Naive thymus-derived CD4-positive, alpha-beta T cell (primary cell): Measurements from ENCODE around the gene HRNR. TPM values are rescaled to one million over a fixed set of nuclear protein-coding genes. Genes with fewer than 3 reads are reported as not detected.

Experiments used
- ATAC-seq: fragments of 150-1000 bp; cut with Tn5 transposase; 2 replicates; pipeline ENCODE4 v1.10.0; 2021; ENCODE audit warnings: mild to moderate bottlenecking, moderate library complexity
- CTCF ChIA-PET: fragments of 350-600 bp; sonication (Branson Sonifier 250); formaldehyde crosslinking; loops from one replicate; lab custom pipeline; 2021; ENCODE audit warnings: antibody characterized with exemption; lab: Charles Lee
- POLR2A ChIA-PET: fragments of 350-600 bp; sonication (Branson Sonifier 250); formaldehyde crosslinking; loops from one replicate; lab custom pipeline; 2021; ENCODE audit warnings: antibody characterized with exemption, inconsistent platforms; lab: Charles Lee
- DNase-seq, 9 donors: peaks; one replicate each; pipeline versions ENCODE4 v3.0.0 to v3.0.0-alpha.2; 2020 to 2022; ENCODE audit warnings: mixed read lengths in 1 of 9
- H3K27ac ChIP-seq: one replicate; pipeline ENCODE4 v1.7.0; 2013; ENCODE audit warnings: mild to moderate bottlenecking, low read depth, low read length, moderate library complexity
- H3K27me3 ChIP-seq, 2 donors: one replicate each; pipeline ENCODE4 v1.7.0; 2013; ENCODE audit warnings: low read length in 2 of 2, mild to moderate bottlenecking in 2 of 2, moderate library complexity in 2 of 2; ENCODE audit not compliant: control insufficient read depth in 2 of 2, insufficient read depth in 2 of 2
- H3K36me3 ChIP-seq, 3 experiments: 1 replicate in 2 of 3; 2 replicates in 1 of 3; pipeline ENCODE4 v1.7.0; 2013; ENCODE audit warnings: low read length in 3 of 3, mild to moderate bottlenecking in 3 of 3, moderate library complexity in 1 of 3; ENCODE audit not compliant: insufficient read depth in 3 of 3, control insufficient read depth in 2 of 3
- H3K4me1 ChIP-seq, 2 donors: one replicate each; pipeline ENCODE4 v1.7.0; 2013; ENCODE audit warnings: low read length in 2 of 2, mild to moderate bottlenecking in 2 of 2, moderate library complexity in 1 of 2; ENCODE audit not compliant: control insufficient read depth in 2 of 2, insufficient read depth in 2 of 2
- H3K4me3 ChIP-seq: 2 replicates; pipeline ENCODE4 v1.7.0; 2013; ENCODE audit warnings: mild to moderate bottlenecking, low read length
- H3K9me3 ChIP-seq, 3 experiments: 1 replicate in 2 of 3; 2 replicates in 1 of 3; pipeline ENCODE4 v1.7.0; 2013; ENCODE audit warnings: low read length in 3 of 3; ENCODE audit not compliant: control insufficient read depth in 2 of 3
- H3K27ac Mint-ChIP-seq, 9 donors: one replicate each; pipeline ENCODE4 v1.8.0; 2020 to 2022; ENCODE audit warnings: mixed read lengths in 9 of 9, mild to moderate bottlenecking in 8 of 9, moderate library complexity in 5 of 9, inconsistent platforms in 2 of 9
- H3K27me3 Mint-ChIP-seq, 5 donors: one replicate each; pipeline ENCODE4 v1.8.0; 2021 to 2022; ENCODE audit warnings: mixed read lengths in 5 of 5, mild to moderate bottlenecking in 1 of 5
- H3K36me3 Mint-ChIP-seq, 5 donors: one replicate each; pipeline ENCODE4 v1.8.0; 2020 to 2022; ENCODE audit warnings: mixed read lengths in 5 of 5, mild to moderate bottlenecking in 3 of 5, inconsistent platforms in 1 of 5
- H3K4me1 Mint-ChIP-seq, 7 donors: one replicate each; pipeline ENCODE4 v1.8.0; 2020 to 2022; ENCODE audit warnings: mixed read lengths in 7 of 7, mild to moderate bottlenecking in 3 of 7, inconsistent platforms in 1 of 7
- H3K4me3 Mint-ChIP-seq, 10 donors: one replicate each; pipeline ENCODE4 v1.8.0; 2020 to 2022; ENCODE audit warnings: mild to moderate bottlenecking in 10 of 10, mixed read lengths in 10 of 10, moderate library complexity in 6 of 10, inconsistent platforms in 2 of 10
- H3K9me3 Mint-ChIP-seq, 11 donors: one replicate each; pipeline ENCODE4 v1.8.0; 2020 to 2022; ENCODE audit warnings: mixed read lengths in 11 of 11, mild to moderate bottlenecking in 4 of 11, inconsistent platforms in 1 of 11, moderate library complexity in 1 of 11
- intact Hi-C, 2 donors: fragments of 100-400 bp; cut with micrococcal nuclease; formaldehyde crosslinking; loops; one replicate each; pipeline ENCODE4 v1.15.1; 2023
- polyA plus RNA-seq, 2 donors: library from polyadenylated mRNA; unstranded; fragments of 300-500 nt; fragmentation: Illumina TruSeq; gene quantifications; one replicate each; pipeline ENCODE4 v1.2.3, GENCODE V29; 2021
- total RNA-seq, 6 experiments: library from RNA in 5 of 6; stranded (reverse) in 5 of 6; gene quantifications; 1 replicate in 5 of 6; 2 replicates in 1 of 6; pipeline ENCODE4 v1.2.3 and lab custom pipeline; 2021 to 2026

The HRNR gene
- total and polyA plus RNA-seq, 7 experiments from 2014 or later: not detected

DNA sequence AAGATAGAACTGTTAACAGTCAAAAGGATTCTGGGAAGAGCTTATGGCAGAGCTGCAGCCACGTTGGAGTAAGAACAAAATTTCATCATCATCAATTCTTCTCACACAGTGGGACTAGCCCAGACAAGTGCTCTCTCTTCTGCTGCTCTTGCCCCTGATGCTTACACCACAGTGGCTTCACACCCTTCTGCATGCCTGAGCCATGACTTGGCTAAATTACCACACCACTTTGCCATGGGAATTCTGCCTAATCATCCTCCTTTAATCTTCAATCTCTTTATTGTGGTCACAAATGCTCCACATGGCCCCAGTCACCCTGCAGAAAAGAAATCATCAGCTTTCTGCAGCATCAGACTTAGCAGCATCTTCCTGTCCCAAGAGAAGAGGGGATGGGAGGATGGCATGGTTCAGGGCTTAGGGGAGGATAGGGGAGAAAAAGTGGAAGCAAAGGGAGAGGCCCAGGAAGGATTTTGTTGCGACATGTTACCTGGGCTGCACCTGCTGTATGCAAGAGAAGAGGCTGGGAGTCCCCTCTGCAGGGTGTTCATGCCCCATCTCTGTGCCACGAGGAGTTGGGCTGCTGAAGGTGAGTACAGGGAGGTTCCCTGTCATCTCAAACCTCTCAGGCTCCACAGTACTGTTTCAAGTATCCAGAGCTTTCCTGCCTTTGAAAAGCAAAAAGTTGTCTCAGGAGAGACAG is 56.0 kb downstream of the HRNR start:
- no peak overlapping the region for H3K4me3 Mint-ChIP-seq
- peak; percentile 29 for ATAC-seq
- no peak for DNase-seq
- POLR2A ChIA-PET: no interaction called here
- H3K9me3 ChIP-seq: no peaks in the 10 kb centered on the region
- CTCF ChIA-PET: no interaction called here
- H3K36me3 Mint-ChIP-seq: peaks cover 0 to 5% (median 0%) of the 10 kb centered on the region in 5 donors
- no peak overlapping the region for H3K27ac Mint-ChIP-seq
- H3K4me1 ChIP-seq: no peaks in the 10 kb centered on the region
- peaks cover 0 to 3% (median 0%) of the 10 kb centered on the region in 11 donors for H3K9me3 Mint-ChIP-seq
- no peak overlapping the region for H3K4me3 ChIP-seq
- peaks cover 0 to 8% (median 6%) of the 10 kb centered on the region in 5 donors for H3K27me3 Mint-ChIP-seq
- no peaks in the 10 kb centered on the region for H3K36me3 ChIP-seq
- no peak overlapping the region for H3K27ac ChIP-seq
- intact Hi-C loops: no loop called here
- peaks cover 8 to 11% (median 9%) of the 10 kb centered on the region in 7 donors for H3K4me1 Mint-ChIP-seq
- no peaks in the 10 kb centered on the region for H3K27me3 ChIP-seq

DNA sequence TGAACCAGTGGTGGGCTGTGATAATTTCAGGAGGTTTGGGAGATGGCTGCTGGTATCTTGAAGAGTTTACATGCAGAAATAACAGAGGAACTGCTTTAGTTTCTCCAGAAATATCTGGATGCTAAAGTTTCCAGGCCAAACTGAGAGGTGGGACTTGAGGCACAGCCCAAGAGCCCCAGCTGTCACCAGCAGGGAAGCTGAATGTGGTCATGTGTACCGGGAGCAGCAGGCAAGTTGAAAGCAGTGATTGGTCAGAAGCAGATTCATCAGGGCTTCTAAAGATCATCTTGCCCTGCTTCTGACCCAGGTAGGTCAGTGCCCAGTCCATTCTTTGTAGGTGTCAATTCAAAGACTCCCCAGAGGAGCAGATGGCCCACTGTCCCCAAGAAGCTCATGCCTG is 57.0 kb downstream of the HRNR start:
- no peak overlapping the region for H3K4me3 ChIP-seq
- H3K9me3 ChIP-seq: no peaks in the 10 kb centered on the region
- no peak for DNase-seq
- H3K27ac ChIP-seq: no peak overlapping the region
- Mint-ChIP-seq H3K27me3 (peaks cover 0 to 8% (median 6%) of the 10 kb centered on the region in 5 donors), H3K9me3 (peaks cover 0 to 3% (median 0%) of the 10 kb centered on the region in 11 donors), H3K36me3 (peaks cover 0 to 5% (median 0%) of the 10 kb centered on the region in 5 donors), H3K4me1 (peaks cover 8 to 11% (median 9%) of the 10 kb centered on the region in 7 donors), H3K4me3 (no peak overlapping the region), H3K27ac (no peak overlapping the region)
- POLR2A ChIA-PET: no interaction called here
- H3K36me3 ChIP-seq: no peaks in the 10 kb centered on the region
- intact Hi-C loops: no loop called here
- no peak for ATAC-seq
- CTCF ChIA-PET: no interaction called here
- no peaks in the 10 kb centered on the region for H3K4me1 ChIP-seq
- H3K27me3 ChIP-seq: no peaks in the 10 kb centered on the region

DNA sequence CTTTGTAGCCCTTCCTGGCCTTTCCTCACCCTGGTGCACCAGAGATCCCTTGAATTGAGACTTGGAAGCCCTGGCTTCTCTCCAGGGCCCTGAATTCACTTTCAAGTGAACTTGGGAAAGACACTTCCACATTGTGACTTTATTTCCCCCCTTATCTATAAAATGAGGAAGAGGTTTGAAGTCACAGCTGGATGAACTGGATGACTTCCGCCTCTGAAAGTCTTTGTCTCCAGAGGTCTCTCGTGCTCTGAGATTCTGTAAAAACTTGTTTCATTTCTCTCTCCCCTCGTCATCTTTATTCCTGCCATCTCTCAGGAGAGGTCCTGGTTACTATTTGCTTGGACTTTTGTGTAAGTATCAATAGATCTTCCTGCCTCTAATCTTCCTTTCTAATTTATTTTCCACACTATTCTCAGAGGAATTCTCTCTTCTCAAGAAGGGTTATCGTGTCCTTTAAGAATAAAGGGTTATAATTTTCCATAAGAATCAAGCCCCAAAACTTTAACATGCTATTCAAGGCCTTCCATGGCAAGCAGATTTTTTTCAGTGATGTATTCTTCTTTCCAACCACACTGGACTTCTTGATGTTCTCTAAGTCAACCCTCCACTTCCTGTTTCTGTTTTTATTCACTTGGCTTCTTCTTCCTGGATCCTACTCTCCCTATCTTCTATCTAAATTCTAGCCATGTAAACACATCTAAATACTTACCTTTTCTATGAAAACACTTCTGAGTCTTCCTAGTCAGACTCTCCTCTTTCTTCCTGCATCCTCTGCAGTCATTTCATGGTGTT is 58.5 kb downstream of the HRNR start:
- Mint-ChIP-seq H3K4me3 (no peak overlapping the region), H3K4me1 (peaks cover 8 to 11% (median 8%) of the 10 kb centered on the region in 7 donors), H3K9me3 (peaks cover 0 to 3% (median 0%) of the 10 kb centered on the region in 11 donors), H3K27me3 (peaks cover 0 to 15% (median 6%) of the 10 kb centered on the region in 5 donors), H3K27ac (no peak overlapping the region), H3K36me3 (peaks cover 0 to 5% (median 0%) of the 10 kb centered on the region in 5 donors)
- ChIA-PET POLR2A (no interaction called here), CTCF (no interaction called here)
- H3K9me3 ChIP-seq: no peaks in the 10 kb centered on the region
- ATAC-seq: no peak
- H3K27ac ChIP-seq: no peak overlapping the region
- H3K4me1 ChIP-seq: no peaks in the 10 kb centered on the region
- DNase-seq: no peak
- H3K36me3 ChIP-seq: no peaks in the 10 kb centered on the region
- no peak overlapping the region for H3K4me3 ChIP-seq
- H3K27me3 ChIP-seq: no peaks in the 10 kb centered on the region
- intact Hi-C loops: no loop called here

DNA sequence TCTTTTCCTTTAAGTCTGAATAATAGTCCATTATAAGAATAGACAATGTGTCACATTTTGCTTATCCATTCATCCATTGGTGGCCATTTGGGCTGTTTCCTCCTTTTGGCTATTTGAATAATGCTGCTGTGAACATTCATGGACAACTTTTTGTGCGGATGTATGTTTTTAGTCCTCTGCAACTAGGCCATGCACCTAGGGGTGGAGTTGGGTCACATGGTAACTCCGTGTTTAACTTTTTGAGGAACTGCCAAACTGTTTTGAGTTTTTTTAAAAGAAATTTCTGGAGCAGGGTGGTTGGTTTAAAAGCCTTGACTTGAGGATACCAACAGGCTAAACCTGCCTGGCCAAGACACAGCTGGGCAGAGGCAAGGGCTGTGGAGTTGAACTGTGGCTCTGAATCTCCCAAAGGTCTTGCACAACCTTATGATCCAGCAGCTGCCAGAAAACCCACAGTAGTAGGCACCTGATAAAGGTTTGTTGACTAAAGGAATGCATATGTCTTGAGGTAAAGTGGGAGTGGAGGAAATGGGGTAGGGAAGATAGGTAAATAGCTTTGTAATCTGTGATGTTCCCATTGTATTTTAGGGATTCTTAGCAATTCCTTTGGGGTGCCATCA is 59.4 kb downstream of the HRNR start:
- peaks cover 0 to 3% (median 0%) of the 10 kb centered on the region in 11 donors for H3K9me3 Mint-ChIP-seq
- intact Hi-C loops: no loop called here
- H3K27ac ChIP-seq: no peak overlapping the region
- no peaks in the 10 kb centered on the region for H3K4me1 ChIP-seq
- CTCF ChIA-PET: no interaction called here
- no peak for ATAC-seq
- H3K4me3 ChIP-seq: no peak overlapping the region
- H3K27ac Mint-ChIP-seq: no peak overlapping the region
- H3K9me3 ChIP-seq: no peaks in the 10 kb centered on the region
- H3K27me3 ChIP-seq: no peaks in the 10 kb centered on the region
- POLR2A ChIA-PET: no interaction called here
- H3K4me3 Mint-ChIP-seq: no peak overlapping the region
- no peak for DNase-seq
- H3K36me3 Mint-ChIP-seq: peaks cover 0 to 5% (median 0%) of the 10 kb centered on the region in 5 donors
- H3K36me3 ChIP-seq: no peaks in the 10 kb centered on the region
- peaks cover 0 to 15% (median 6%) of the 10 kb centered on the region in 5 donors for H3K27me3 Mint-ChIP-seq
- peaks cover 8 to 11% (median 8%) of the 10 kb centered on the region in 7 donors for H3K4me1 Mint-ChIP-seq

DNA sequence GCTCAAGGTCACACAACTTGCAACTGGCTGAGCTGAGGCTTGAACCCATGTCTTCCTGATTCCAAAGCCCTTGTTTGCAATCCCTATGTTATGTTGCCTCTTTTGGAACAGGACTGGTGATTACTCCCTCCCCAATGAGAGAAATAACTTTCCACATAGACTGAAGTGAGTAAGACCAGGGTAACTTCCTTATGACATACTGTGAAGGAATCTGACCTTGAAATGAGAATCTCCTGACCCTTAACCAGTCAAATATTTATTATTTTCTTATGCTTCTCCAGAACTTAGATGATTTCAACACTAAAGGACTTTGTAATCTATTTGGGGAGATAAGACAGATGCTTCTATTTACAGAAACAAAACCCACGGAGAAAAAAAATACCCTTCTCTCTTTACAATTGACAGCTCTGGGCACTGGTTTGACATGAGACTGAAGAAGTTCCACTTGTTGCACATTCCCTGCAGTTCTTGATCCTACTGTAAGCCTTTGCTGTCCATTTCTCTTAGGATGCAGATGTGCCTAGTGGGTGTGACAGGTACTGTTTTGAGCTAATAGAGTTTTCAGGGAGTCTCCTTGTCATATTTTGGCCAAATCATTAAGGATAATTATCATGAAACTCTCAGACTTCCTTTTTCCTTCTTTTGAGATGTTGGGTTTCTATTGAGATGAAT is 61.1 kb downstream of the HRNR start:
- ChIA-PET CTCF (interaction anchor here (1.7 kb wide), 1 partner anchor 12 kb away, joined by 4 read pairs; no protein-coding TSS in a partner anchor), POLR2A (no interaction called here)
- peaks cover 8 to 11% (median 8%) of the 10 kb centered on the region in 7 donors for H3K4me1 Mint-ChIP-seq
- intact Hi-C loops: no loop called here
- peaks cover 0 to 3% (median 0%) of the 10 kb centered on the region in 11 donors for H3K9me3 Mint-ChIP-seq
- H3K36me3 Mint-ChIP-seq: peaks cover 0 to 5% (median 0%) of the 10 kb centered on the region in 5 donors
- no peaks in the 10 kb centered on the region for H3K9me3 ChIP-seq
- H3K4me3 Mint-ChIP-seq: no peak overlapping the region
- no peak overlapping the region for H3K27ac ChIP-seq
- no peaks in the 10 kb centered on the region for H3K27me3 ChIP-seq
- DNase-seq (no peak), ATAC-seq (no peak)
- H3K4me1 ChIP-seq: no peaks in the 10 kb centered on the region
- H3K4me3 ChIP-seq: no peak overlapping the region
- no peak overlapping the region for H3K27ac Mint-ChIP-seq
- H3K27me3 Mint-ChIP-seq: peaks cover 0 to 16% (median 4%) of the 10 kb centered on the region in 5 donors
- no peaks in the 10 kb centered on the region for H3K36me3 ChIP-seq
